HK-2 (cell line): ENCODE measurements around the gene CITED2.

Experiments
- DNase-seq: peaks from one replicate; pipeline ENCODE4 v3.0.0-alpha.2; 2018; ENCODE audit not compliant: unreplicated experiment

Gene CITED2

DNA sequence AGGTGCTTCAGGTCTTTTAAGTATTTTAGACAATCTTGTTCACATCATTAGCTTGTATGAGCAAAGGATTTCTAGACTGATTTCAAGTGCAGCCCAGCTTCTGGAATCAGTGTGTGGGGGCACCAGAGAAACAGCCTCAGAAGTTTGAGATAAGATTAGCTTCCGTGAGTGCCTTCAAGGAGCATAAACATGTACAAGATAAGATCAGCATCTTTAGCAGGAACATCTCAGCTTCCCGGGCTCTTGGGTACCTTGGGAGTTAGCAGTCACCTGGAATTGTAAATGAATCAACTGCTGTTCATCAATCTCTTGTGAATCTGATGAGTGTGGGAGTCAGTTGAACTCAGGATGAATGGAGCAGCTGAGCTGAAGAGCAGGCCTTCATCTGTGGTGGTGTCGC, 12.0 kb upstream of the CITED2 start:
- DNase-seq, result no peak

DNA sequence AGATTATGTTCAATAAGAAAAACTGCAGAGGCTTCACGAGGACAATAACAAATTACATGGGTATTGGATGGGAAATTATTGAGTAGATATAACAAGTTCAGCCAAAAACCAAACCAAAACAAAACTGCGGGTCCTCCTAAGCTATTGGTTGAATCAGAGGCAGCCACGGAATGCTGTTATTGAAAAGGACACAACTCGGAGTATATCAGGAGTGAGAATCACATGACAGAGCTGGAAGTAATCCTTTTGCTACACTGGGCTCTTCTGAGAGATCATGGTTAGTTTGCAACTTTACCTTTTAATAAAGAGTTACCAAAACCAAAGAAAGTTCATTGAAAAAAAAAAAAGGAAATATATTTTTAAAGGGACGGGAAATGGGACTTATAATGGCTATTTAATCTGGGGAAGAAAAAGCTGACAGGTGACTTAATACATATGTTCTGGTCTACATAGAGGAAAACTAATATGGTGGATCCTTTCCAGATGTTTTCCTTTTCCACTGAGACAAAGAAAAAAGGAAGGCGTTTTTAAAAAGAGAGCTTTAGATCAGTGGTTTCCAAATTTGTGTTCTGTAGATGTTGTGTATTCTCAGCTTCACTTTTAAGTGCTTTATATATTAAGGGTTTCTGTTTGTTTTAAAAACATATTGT, 6.9 kb upstream of the CITED2 start:
- no peak for DNase-seq

DNA sequence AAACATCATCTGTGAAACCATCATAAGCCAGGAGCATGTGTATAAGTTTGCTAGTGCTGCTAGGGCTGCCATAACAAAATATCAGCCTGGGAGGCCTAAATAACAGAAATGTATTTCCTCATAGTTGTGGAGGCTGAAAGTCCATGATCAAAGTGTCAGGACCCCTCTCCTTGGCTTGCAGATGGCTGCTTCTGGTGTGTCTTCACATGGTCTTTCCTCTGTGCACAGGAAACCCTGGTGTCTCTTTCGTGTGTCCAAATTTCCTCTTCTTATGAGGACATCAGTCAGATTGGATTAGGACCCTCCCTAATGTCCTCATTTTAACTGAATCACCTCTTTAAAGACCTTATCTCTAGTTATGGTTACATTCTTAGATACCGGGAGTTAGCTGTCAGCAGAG, 6.2 kb upstream of the CITED2 start:
- DNase-seq, result no peak

DNA sequence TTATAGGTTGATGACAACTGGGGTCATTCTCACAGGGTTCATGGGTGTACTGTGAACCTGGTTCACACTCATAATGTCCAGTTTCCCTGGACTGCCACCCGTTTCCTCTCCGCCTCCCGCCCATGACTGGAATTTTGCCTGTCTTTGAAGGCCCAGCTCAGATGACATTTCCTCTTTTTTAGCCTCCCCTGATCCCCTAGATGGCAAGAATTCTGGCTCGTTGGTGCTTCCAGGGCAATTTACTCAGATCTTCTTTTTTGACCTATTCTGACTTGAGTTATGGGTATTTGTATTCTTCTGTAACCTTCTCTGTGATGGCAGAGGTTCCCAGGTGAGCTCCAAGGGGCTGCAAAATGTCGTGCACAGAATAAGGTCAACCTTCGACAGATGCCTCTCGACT, 5.7 kb upstream of the CITED2 start:
- no peak for DNase-seq

DNA sequence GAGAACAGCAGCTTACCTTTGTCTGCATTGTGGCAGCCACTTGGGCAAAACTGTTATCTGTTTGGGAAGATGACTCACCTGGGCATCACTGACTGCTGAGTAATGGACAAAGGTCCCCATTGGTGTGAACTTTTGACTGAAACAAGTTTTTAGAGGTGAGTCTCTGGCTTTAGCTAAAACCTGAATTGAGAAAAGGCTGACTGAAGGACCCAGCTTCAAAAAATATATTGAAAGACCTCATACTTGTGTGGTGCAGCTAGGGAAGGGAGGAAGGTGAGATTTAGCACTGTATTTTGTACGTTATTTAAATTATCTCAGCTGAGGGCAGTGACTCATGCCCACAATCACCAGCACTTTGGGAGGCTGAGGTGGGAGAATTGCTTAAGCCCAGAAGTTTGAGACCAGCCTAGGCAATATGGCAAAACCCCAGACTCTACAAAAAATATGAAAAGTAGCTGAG, 4.5 kb upstream of the CITED2 start:
- DNase-seq, result peak; percentile 41

DNA sequence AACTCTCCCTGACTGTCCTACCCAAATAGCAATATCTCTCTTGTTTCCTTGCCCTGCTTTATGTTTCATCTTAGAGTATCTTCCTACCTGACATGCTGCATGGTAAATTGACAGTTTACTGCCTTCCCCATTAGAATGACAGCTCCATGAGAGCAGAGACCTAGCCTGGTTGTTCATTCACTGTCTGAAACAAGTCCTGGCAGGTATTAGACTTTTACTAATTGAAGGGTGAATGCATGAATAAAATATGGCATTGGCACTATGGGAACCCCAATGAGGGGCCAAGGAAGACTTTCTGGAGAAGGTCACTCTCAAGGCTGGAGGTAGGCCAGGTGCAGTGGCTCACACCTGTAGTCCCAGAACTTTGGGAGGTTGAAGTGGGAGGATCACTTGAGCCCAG, 3.8 kb upstream of the CITED2 start:
- DNase-seq, result no peak

DNA sequence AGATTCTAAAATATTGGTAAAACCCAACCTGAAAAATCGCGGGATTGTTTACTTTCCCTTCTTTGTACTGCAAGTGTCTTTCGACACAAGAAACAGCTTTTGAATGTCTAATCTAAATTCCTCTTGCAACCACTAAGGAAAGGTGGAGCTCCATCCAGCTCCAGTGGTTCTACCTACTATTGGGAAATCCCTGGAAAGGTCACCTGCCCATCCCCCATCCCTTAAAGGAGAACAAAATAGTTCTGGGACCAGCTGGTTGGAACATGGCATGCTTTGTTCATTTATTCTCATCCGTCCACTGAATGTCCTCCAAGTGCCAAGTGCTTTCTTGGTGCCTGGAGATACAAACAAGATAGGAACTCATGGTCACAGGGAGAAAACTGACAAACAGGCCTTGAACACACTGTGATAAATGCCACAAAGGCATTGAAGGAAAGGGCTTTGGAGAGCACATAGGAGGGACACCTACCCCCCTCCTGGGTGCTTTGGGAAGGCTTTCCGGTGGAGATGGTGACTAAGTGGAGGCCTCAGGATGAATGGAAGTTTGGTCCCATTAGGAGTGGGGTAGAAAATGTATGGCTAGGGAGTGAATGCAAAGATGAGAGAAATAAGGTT, 2.3 kb upstream of the CITED2 start:
- DNase-seq, result peak; percentile 50

DNA sequence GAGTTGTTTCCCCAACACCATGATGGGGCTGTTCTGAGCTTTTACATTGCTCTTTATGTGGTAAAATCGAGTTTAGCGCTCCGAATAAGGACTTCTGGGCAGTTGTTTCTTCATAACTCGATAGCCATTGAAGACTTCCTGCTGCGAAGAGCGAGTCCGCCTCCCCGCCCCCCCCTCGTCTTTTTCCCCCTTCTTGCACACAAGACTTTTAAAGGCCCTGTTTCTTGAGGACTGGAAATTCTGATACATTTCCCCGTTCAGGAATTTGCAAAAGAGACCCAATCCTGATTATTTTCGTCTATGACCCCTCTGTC, 1.5 kb upstream of the CITED2 start:
- no peak for DNase-seq

DNA sequence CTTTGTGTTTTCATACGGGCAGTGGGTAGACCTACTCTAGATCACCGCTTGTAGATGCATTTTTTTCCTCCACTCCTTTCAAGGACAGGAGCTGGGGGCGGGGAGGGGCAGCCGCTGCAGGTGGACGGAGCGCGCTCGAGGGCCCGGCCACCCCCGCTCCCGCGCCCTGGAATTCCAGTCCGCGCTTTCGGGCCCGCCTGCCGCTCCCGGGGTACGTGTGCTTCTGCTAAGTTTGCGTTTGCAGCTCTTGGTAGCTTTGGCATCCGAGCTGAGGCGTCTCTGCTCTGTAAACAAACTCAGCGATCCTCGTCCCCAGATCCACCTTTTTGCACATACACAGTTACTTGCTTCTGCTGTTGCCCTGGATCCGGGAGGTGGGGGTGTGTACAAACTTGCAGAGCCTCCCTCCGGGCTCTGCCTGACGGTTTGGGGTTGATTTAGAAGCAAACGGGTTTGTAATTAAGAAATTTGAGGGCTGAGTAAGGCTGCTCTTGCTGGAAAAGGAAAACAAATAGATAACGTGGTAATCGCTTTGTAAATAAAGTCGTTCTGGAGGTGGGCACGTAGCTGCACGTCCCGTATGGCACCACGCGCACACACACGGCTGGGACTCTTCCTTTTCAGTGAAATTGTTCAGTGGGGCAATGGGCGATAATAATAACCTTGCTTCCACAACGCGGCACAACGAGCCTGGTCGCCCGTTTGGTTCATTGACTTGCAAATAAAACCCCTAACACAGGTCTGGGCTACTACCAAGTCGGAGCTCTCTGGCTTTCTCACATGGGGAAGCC, 973 bp upstream of the CITED2 start:
- DNase-seq, result peak; percentile 92

DNA sequence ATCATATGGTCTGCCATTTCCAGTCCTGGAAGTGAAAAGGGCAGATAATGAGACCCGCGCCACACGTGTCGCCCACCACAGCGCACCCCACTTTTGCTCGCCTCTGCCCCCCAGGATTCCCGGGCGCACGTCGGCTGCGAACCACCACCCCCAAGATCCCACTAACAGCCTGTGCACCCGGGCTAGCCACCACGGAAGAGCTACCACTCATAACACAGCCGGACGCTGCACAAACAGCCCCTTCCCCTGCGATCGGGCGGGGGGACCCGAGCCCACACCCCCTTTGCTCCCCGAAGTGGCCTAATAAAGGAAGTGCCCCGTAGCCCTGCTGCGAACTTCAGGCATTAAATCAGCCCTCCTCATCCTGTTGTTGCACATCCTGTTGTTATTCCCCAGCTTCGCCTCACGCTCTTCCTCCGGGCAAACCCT, 506 bp downstream of the CITED2 start:
- no peak for DNase-seq

DNA sequence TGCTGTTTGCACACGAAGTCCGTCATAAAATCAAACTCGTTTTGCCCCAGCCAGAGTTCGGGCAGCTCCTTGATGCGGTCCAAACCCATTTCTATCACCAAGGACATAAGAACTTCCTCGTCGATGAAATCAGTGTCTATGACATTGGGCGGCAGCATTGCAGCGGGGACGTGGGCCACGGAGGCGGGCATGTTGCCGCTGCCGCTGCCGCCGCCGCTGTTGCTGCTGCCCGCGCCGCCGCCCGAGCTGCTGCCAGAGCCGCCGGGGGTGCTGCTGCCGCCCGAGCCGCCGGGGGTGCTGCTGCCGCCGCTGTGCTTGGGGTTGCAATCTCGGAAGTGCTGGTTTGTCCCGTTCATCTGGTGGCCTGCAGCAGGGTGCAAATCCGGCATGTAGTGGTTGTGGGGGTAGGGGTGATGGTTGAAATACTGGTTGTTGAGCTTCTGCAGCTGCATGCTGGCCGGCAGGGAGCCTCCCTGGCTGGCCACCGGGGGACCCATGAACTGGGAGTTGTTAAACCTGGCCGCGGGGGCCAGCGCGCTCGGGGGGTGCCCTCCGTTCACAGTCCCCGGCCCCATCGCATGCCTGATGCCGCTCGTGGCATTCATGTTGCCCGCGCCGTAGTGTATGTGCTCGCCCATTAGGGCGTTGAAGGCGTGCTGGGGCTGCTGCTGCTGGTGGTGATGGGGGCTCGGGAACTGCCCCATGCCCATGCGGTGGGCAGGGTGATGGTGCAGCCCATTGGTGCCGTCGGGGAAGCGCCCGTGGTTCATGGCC, 1.1 kb downstream of the CITED2 start:
- peak; percentile 64 for DNase-seq

DNA sequence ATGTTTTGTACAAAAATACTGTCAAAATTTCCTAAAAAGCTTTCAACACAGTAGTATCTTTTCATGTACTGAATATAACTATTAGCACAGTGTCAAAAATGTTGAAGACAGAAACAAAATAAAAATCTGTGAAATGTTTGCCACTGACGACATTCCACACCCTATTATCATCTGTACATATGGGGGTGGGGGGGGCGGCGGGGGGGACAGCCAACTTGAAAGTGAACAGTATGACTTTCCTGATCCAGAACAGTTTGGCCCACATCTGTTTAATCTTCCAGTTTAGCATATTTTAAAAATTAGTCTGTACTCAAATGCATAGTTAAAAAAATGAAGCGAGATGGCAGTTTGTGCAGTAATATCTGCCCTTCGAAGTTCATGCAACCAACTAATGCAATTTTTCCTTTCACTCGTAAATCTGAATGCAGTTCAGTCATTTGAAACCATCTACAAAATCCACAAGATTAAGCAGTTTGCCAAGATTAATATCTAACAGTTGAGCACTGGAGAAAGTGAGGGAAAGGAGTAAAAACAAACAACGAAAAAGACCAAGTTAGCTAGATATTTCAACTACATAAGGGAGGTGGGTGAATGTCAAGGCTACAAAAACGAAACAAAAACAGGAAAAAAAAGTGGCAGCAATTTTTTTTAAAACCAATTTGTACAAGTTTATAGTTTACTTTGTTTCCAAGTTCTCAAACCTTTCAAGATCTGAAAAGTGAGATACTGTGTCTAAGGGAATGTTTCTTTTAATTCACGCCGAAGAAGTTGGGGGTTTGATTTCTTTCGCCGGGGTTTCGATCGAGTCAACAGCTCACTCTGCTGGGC, 1.9 kb downstream of the CITED2 start:
- DNase-seq, result no peak

DNA sequence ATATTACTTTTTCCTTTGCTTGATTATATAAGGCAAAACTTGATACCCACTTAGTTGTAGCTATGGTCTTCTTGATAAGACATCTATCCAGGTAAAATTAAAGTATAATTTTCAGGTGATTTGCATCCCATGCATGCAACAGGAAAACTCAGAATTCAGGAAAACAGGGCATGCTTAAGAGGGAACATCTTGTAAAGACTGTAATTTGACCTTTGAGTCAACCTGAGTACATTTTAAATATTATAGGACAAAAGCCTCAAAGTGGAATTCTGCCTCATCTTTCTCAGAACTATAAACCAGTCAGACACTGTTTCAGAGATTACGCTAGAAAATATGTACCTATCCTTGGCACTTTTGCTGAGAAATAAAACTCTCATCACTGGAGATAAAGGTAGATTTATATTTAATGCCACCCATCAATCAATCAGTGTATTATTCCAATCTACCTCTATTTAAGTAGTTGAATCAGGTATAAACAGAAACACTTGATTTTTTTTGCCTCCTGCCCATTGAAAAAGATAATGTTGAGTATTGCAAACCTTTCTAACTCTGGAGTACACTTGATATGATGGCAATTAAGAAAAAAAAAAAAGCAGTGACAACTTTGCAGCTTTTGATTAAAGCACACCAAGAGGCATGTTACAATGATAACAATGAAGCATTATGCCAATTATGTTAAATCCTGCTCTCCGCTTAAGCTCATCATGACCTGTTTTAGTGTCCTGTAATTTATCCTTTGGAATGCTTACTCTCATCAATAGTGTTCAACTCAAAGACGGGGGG, 2.8 kb downstream of the CITED2 start:
- DNase-seq, result no peak

DNA sequence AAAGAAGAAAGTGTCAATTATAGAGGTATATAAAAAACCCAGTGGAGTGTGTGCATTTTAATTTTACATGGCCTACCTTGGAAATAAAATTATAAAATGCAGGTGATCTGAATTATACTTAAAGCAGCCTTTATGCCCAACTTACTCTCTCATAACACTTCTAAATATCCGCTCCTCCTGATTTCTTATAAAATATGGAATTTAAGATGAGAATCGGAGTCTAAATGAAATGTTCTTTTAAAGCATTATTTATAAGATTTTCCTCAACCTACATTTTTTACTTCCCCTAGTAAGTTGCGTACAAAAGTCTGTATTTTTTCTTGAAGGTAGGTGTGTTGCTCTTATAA, 3.5 kb downstream of the CITED2 start:
- no peak for DNase-seq

DNA sequence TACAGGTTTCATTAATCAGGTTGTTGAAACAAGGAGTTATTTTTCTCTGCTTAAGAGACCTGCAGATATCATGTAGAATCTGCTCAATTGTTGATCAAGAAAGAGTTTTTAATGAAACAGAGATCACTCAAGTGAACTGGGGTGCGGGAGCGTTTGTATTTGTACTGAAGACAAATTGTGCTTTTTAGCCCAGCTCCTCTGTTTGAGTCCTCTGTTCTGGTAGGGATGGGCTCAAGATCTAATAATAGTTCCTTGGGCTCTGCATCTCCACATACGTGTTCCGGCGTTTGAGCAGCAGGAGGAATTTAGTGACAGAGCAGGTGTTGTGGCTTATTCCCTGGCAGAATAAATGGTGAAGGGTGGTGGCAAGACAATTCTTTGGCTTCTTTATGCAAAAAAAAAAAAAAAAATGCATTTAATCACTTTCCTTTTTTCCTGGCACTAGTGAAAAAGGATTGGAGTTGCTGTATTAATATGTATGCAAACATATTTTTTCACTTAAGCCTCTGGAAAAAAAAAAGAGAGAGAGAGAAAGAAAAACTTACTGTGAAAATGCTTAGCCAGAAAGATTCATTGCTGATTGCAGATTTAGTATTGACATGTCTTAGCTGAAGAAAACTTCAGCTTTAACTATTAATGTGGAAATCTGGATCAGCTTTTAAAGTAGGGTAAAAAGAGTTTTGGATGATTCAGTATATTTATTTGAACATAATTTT, 4.0 kb downstream of the CITED2 start:
- peak; percentile 53 for DNase-seq

DNA sequence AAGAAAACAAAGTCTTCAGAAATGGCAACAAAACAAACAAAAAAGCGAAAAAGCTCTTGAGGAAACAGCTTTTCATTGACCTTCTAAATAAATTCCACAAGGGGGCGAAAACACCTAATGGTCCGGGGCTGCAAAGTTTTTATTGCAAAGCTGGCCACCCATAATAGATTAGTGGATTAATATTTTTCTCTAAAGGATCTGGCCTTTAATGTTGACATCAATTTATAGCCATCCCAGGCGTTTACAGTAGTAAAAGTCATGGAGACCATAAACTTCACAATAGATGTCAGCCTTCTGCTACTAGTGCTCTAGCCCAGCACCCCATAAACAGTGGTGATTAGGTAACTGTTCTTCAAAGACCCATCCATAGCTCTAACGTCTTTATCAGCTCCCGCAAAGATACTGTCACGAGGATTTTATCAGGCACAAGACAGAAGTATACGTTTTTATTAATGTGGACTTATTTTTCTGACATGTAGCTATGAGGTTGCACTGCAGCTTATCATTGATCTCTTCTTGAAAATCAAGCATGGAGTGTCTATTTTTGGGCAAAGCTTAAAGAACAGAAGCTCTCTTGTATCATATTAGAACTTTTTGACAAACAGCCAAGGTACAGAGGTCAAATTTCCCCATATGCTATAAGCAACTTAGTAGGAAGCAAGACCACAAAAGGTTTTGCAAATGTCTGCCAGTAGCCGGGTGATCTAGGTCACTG, 4.7 kb downstream of the CITED2 start:
- DNase-seq, result no peak

DNA sequence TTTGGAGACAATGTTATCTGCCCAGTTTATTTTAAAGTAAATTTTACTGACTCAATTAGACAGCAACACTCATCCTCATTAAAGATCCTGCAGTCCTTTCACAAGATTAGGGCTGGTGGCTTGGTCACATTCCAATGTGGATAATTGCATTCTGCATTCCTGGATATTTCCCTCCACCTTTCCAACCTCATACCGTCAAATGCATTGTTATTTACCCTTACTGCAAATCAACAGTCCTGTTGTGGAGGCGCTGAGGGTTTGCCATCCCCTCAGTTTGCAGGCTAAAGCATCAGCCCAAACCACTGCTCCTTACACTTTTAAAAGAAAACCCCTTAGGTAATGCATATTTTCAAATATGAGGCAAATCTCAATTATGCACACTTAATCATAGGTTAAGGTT, 5.4 kb downstream of the CITED2 start:
- no peak for DNase-seq

DNA sequence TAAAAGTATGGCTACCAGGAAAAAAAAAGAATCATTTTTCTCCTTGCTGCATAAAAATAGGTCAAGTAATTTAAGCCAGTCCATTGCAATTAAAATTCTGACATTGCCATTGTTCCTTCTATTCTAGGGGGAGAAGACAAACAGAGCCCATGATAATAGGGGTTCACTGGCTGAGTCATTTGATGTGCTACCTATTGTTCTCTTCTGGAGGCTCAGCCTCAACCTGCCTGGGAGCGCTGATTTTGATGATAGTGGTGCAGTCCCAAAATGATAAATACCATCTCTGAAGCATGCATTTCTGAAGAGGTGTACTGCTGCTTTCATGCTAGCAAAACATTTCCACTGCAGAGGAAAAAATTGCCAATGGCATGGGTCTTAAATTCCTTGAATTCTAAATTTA, 5.8 kb downstream of the CITED2 start:
- DNase-seq, result no peak

DNA sequence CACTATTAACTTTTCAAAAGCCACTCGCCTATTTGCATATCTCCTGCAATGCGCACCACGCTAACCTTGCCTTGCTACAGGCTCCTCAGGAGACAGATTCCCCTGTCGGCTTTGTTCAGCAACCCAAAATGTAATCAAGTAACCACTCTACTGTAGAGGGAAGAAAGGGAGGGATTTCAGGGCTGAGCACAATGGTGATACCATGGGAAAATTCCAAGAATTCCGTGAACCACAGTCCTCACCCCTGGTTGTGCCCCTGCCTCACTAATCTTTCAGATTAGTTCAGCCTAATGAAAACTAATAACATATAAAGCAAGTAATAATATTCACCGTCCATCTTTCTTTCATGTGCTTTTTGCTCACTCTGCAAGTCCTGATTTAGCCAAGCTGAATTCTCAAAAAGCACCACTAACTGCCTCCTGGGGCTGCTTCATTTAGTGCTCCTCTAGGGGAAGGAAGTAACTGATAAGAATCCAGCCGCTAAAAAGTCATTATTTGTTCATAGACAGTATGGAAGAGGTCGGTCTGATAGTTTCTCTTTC, 6.6 kb downstream of the CITED2 start:
- DNase-seq, result no peak
